GM12874 (cell line): ENCODE measurements around the gene CLCN1.

Experiments
- TF ChIP-seq, protein P1 (sequence below): IDR thresholded peaks from 2 replicates; pipeline ENCODE4 v1.5.1; 2011; ENCODE audit warnings: low read depth, mild to moderate bottlenecking, control low read depth, low read length, moderate library complexity; ENCODE audit not compliant: insufficient read depth

CLCN1 gene

DNA sequence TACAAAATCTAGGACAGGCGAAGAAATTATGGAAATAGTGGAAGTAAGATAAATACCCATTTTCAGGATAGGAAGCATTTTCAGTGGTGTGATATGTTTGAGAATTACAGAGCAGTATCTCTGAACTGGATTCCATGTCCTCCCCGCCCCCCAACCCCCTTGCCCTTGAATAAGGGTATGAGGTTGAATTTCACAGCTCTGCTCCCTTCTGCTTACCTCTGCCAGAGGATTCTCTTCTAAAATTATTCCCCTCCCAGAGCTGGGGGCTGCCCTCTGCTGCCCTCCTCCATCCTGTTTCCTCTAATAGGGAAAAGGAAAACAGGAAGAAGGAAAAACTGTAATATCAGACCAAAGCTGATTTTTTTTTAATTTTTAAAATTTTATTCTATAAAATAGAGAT, 7.3 kb upstream of the CLCN1 start:
- TF ChIP-seq, protein P1, sequence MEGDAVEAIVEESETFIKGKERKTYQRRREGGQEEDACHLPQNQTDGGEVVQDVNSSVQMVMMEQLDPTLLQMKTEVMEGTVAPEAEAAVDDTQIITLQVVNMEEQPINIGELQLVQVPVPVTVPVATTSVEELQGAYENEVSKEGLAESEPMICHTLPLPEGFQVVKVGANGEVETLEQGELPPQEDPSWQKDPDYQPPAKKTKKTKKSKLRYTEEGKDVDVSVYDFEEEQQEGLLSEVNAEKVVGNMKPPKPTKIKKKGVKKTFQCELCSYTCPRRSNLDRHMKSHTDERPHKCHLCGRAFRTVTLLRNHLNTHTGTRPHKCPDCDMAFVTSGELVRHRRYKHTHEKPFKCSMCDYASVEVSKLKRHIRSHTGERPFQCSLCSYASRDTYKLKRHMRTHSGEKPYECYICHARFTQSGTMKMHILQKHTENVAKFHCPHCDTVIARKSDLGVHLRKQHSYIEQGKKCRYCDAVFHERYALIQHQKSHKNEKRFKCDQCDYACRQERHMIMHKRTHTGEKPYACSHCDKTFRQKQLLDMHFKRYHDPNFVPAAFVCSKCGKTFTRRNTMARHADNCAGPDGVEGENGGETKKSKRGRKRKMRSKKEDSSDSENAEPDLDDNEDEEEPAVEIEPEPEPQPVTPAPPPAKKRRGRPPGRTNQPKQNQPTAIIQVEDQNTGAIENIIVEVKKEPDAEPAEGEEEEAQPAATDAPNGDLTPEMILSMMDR: no peak

DNA sequence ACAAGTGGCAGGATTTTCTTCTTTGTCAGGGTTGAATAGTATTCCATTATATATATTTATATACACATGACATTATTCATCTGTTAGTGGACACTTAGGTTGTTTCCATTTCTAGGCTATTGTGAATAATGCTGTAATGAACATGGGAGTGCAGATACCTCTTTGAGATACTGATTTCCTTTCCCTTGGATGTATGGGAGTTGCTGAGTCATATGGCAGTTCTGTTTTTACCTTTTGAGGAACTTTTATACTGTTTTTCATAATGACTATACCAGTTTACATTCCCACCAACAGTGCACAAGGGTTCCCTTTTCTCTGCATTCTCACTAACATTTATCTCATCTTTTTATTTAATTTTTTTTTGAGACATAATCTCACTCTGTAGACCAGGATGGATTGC, 1.8 kb upstream of the CLCN1 start:
- TF ChIP-seq, protein P1: no peak

- TF ChIP-seq, protein P1: no peak
Observed at GRCh38 chr7:143316492-143316891, 581 bp downstream of the CLCN1 start.

- TF ChIP-seq, protein P1: no peak
Observed at GRCh38 chr7:143318661-143319060, 2.8 kb downstream of the CLCN1 start.

GRCh38 chr7:143320620-143321019, 4.7 kb downstream of the CLCN1 start:
- TF ChIP-seq, protein P1: no peak

DNA sequence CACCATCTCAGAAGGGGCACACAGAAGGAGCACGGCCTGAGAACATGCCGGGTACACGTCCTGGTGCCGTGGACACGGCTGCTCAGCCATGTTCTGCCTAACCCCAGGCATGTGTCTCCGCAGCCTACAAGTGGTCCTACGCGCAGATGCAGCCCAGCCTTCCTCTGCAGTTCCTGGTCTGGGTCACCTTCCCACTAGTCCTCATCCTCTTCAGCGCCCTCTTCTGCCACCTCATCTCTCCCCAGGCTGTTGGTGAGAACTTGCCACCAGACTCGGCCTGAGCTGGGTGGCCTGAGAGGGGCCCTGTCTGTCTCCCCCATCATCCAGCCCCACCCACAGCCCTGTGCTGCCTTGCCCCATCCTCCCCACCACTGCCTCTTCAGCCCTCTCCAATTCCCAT, 5.3 kb downstream of the CLCN1 start:
- TF ChIP-seq, protein P1: no peak

DNA sequence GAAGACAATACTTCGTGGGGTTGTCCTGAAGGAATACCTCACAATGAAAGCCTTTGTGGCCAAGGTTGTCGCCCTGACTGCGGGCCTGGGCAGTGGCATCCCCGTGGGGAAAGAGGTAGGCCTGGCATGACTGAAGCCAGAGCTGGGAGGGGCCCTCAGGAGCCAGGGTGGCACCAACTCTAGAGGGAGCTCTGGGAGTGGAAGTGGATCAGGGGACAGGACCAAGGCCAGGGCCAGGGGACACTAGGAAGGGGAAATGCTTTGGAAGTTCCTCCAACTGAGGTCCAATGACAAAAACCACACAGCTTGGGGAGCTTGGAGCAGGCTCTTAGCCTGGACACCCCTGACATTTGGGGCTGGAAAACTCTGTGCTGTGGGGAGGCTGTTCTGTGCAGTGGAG, 5.8 kb downstream of the CLCN1 start:
- TF ChIP-seq, protein P1: no peak
